ENCODE results near the gene GRB7.

DNA sequence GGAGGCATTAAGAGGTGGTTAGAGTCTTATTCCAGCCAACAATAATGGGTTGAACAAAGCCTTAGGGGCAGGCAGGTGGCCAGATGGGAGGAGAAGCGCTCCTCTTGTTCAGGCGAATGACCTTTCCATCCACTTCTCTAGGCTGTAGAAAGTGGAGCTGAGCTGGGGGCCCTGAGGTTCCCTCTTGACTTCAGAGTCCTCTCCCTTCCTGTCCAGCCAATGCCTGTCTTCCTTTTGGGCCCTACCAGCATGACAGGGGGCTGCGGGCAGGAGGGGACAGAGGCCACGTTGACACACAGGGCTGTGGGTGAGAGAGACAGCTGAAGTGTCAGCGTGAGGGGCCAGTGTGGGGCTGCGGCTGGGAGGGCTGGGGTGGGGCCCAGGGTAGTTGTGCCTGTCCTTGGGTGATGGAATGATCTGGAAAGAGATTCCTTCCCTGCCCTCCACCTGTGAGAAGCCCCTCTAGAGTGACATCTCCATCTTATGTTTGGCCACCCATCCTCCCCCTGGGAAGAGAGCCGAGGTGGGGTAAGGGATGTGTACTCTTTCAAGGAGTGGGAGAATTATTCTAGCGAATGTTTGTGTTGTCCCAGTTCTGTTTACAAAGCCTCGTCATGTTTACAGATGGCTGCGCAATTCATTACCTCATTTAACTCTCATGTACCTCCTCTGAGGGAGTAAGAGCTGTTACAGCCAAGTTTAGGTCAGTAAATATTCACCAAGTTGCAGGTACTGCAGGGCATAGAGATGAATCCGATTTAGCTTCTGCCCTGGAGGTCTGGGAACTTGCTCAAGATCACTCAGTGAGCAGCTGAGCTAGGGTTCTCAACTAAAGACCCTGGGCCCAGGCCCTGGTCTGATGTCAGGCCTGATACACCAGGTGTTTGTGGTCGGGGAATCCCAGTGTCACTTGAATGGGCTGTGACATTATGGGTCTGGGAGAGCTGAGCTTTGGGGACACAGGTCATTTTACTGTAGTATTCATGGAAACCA is 34.5 kb upstream of the GRB7 start:
- no peak for TF ChIP-seq POLR2AphosphoS5 (IDR thresholded peaks at IDR 0.05; ENCODE audit: low read depth, low read length)
- TF ChIP-seq TAF1 (IDR thresholded peaks at IDR 0.05; ENCODE audit: low read depth, low read length) = no peak
- TF ChIP-seq POLR2A (IDR thresholded peaks at IDR 0.05; ENCODE audit: low read depth, low read length) = no peak
- no peak for TF ChIP-seq POU2F2 (IDR thresholded peaks at IDR 0.05; ENCODE audit: low read depth, low read length)
- no peak for TF ChIP-seq SPI1 (IDR thresholded peaks at IDR 0.05; ENCODE audit: low read depth, low read length)

Data from GM12891 (cell line).